ENCODE results near the gene ATP13A2. TPM values are rescaled to one million over a fixed set of nuclear protein-coding genes. Genes with fewer than 3 reads are reported as not detected.
"Not testable (repeated sequence)": the region's sequence is repeated elsewhere in the genome, so short reads cannot be mapped to it uniquely, and the experiment has no call there.

The ATP13A2 gene
- total RNA-seq, 1 donor from 2014 or later: 18.8 TPM

- no peak overlapping the region for H3K27ac Mint-ChIP-seq
- H3K4me3 ChIP-seq: no peak overlapping the region
- no peaks in the 10 kb centered on the region for H3K27me3 ChIP-seq
- no peaks in the 10 kb centered on the region for H4K20me1 ChIP-seq (ENCODE audit: low read depth)
- H3K9ac ChIP-seq: no peak overlapping the region
- no peaks in the 10 kb centered on the region for H3K79me2 ChIP-seq (ENCODE audit: low read depth)
- no peaks in the 10 kb centered on the region for H3K36me3 ChIP-seq
- DNase-seq (ENCODE audit: low spot score): no peak
- H3F3A ChIP-seq (ENCODE audit: low read depth): peaks cover 29% of the 10 kb centered on the region
- H3K27me3 Mint-ChIP-seq (ENCODE audit: insufficient read depth, low read depth): peaks cover 4% of the 10 kb centered on the region
- no peaks in the 10 kb centered on the region for H3K4me1 ChIP-seq
- no peak overlapping the region for H3K27ac ChIP-seq
- peaks cover 28% of the 10 kb centered on the region for H3K4me1 Mint-ChIP-seq
- H3K36me3 Mint-ChIP-seq: peaks cover 5% of the 10 kb centered on the region
- no peaks in the 10 kb centered on the region for H3K9me3 Mint-ChIP-seq
- no peak overlapping the region for H2AFZ ChIP-seq (replicated peaks)
- no peak overlapping the region for H3K4me3 Mint-ChIP-seq
- H3K9me3 ChIP-seq (ENCODE audit: low read depth): no peaks in the 10 kb centered on the region
- TF ChIP-seq EZH2phosphoT487 (IDR thresholded peaks at IDR 0.05): no peak
- TF ChIP-seq EZH2 (IDR thresholded peaks at IDR 0.05): no peak
- no peak for TF ChIP-seq CTCF (IDR thresholded peaks at IDR 0.05)
- H3K4me2 ChIP-seq: no peak overlapping the region
These were observed 55.0 kb downstream of the ATP13A2 start for GRCh38 chr1:16956775-16957174.

DNA sequence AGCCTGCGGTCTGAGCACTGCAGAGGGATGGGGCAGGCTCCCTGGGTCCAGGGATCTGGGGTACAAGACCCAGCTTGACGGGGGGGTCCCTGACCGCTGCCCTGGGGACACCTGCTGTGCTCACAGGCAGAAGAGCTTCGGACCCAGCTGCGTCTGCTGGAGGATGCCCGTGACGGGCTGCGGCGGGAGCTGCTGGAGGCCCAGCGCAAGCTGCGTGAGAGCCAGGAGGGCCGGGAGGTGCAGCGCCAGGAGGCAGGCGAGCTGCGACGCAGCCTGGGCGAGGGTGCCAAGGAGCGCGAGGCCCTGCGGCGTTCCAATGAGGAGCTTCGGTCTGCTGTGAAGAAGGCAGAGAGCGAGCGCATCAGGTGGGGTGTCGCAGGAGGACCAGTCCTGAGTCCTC, 56.5 kb downstream of the ATP13A2 start:
- H3K79me2 ChIP-seq (ENCODE audit: low read depth): no peaks in the 10 kb centered on the region
- no peak for TF ChIP-seq CTCF (IDR thresholded peaks at IDR 0.05)
- TF ChIP-seq EZH2phosphoT487 (IDR thresholded peaks at IDR 0.05): no peak
- no peak for TF ChIP-seq EZH2 (IDR thresholded peaks at IDR 0.05)
- H3K36me3 ChIP-seq: no peaks in the 10 kb centered on the region
- H2AFZ ChIP-seq (replicated peaks): no peak overlapping the region
- Mint-ChIP-seq H3K9me3 (no peaks in the 10 kb centered on the region), H3K4me1 (peaks cover 18% of the 10 kb centered on the region), H3K36me3 (peaks cover 3% of the 10 kb centered on the region), H3K4me3 (no peak overlapping the region), H3K27ac (no peak overlapping the region), H3K27me3 (ENCODE audit: insufficient read depth, low read depth) (peaks cover 2% of the 10 kb centered on the region)
- H3K27ac ChIP-seq: no peak overlapping the region
- no peaks in the 10 kb centered on the region for H3K4me1 ChIP-seq
- H3K27me3 ChIP-seq: no peaks in the 10 kb centered on the region
- H3K4me3 ChIP-seq: no peak overlapping the region
- no peaks in the 10 kb centered on the region for H3K9me3 ChIP-seq (ENCODE audit: low read depth)
- no peak for DNase-seq (ENCODE audit: low spot score)
- H3F3A ChIP-seq (ENCODE audit: low read depth): peaks cover 22% of the 10 kb centered on the region
- no peaks in the 10 kb centered on the region for H4K20me1 ChIP-seq (ENCODE audit: low read depth)
- H3K9ac ChIP-seq: no peak overlapping the region
- H3K4me2 ChIP-seq: no peak overlapping the region

DNA sequence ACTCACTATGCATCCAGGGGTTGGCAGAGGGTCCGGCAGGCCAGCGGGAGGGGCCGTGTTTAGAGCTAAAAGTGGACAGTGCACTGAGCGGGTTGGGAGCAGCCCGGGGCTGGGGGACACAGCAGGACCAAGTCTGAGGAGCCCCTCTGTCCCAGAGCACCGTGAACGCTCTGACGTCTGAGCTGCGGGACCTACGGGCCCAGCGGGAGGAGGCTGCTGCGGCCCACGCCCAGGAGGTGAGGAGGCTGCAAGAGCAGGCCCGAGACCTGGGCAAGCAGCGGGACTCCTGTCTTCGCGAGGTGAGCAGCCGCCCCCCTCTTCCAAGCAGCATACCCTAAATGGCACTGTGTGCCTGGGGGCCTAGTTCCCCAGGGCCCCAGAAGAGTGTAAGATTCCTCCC, 57.1 kb downstream of the ATP13A2 start:
- H3K27me3 Mint-ChIP-seq (ENCODE audit: insufficient read depth, low read depth): peaks cover 2% of the 10 kb centered on the region

DNA sequence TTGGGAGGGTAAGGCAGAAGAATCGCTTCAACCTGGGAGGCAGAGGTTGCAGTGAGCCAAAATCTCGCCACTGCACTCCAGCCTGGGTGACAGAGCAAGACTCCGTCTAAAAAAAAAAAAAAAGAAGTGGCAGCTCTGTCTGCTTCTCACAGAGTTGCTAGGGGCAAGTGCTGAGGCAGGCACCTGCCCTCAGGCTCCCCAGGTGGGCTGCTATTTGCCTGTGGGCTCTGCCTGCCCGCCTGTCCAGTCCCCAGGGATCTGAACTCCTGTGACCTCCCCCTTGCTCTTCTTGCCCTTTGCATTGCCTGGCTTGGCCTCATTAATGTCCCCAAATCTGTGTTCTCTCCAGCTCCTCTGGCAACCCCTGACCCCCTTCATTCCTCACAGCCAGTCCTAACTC, 59.4 kb downstream of the ATP13A2 start:
- not testable (repeated sequence) for H3K27ac ChIP-seq; H3K4me3 Mint-ChIP-seq; H3K36me3 Mint-ChIP-seq; H3K79me2 ChIP-seq (ENCODE audit: low read depth); H2AFZ ChIP-seq (replicated peaks); H3K9ac ChIP-seq; H3K4me3 ChIP-seq; H3K4me1 ChIP-seq; H3K4me2 ChIP-seq; H3K9me3 Mint-ChIP-seq; H3K27me3 Mint-ChIP-seq (ENCODE audit: insufficient read depth, low read depth); H3K9me3 ChIP-seq (ENCODE audit: low read depth); H4K20me1 ChIP-seq (ENCODE audit: low read depth); H3K36me3 ChIP-seq; H3K27me3 ChIP-seq; H3K27ac Mint-ChIP-seq
- peak; percentile 25 for DNase-seq (ENCODE audit: low spot score)
- peaks cover 16% of the 10 kb centered on the region for H3K4me1 Mint-ChIP-seq
- H3F3A ChIP-seq (ENCODE audit: low read depth): peaks cover 12% of the 10 kb centered on the region

More for the DNA sequence above, 57.1 kb downstream of the ATP13A2 start:
- peaks cover 16% of the 10 kb centered on the region for H3K4me1 Mint-ChIP-seq
- no peaks in the 10 kb centered on the region for H3K9me3 Mint-ChIP-seq
- Histone ChIP-seq H3K79me2 (ENCODE audit: low read depth) (no peaks in the 10 kb centered on the region), H3K27ac (no peak overlapping the region), H3K27me3 (no peaks in the 10 kb centered on the region), H3K4me1 (no peaks in the 10 kb centered on the region), H3F3A (ENCODE audit: low read depth) (peaks cover 16% of the 10 kb centered on the region), H3K36me3 (no peaks in the 10 kb centered on the region), H2AFZ (replicated peaks) (no peak overlapping the region), H4K20me1 (ENCODE audit: low read depth) (no peaks in the 10 kb centered on the region), H3K9me3 (ENCODE audit: low read depth) (no peaks in the 10 kb centered on the region), H3K4me3 (no peak overlapping the region), H3K9ac (no peak overlapping the region), H3K4me2 (no peak overlapping the region)
- TF ChIP-seq EZH2 (IDR thresholded peaks at IDR 0.05): no peak
- TF ChIP-seq EZH2phosphoT487 (IDR thresholded peaks at IDR 0.05): no peak
- no peak for TF ChIP-seq CTCF (IDR thresholded peaks at IDR 0.05)
- H3K36me3 Mint-ChIP-seq: peaks cover 3% of the 10 kb centered on the region
- no peak for DNase-seq (ENCODE audit: low spot score)
- no peak overlapping the region for H3K4me3 Mint-ChIP-seq
- no peak overlapping the region for H3K27ac Mint-ChIP-seq

- H3K4me3 ChIP-seq; DNase-seq (ENCODE audit: low spot score); H3K27ac Mint-ChIP-seq; H3K4me2 ChIP-seq; H3K4me3 Mint-ChIP-seq; H3K9ac ChIP-seq; H3K79me2 ChIP-seq (ENCODE audit: low read depth); H3K4me1 Mint-ChIP-seq; H3F3A ChIP-seq (ENCODE audit: low read depth); H3K36me3 Mint-ChIP-seq; H3K9me3 Mint-ChIP-seq; H3K4me1 ChIP-seq; H2AFZ ChIP-seq (replicated peaks); H3K36me3 ChIP-seq; H3K9me3 ChIP-seq (ENCODE audit: low read depth); H4K20me1 ChIP-seq (ENCODE audit: low read depth); H3K27me3 ChIP-seq; H3K27ac ChIP-seq; H3K27me3 Mint-ChIP-seq (ENCODE audit: insufficient read depth, low read depth): not testable (repeated sequence)
These were observed 62.7 kb downstream of the ATP13A2 start for GRCh38 chr1:16949026-16949425.

GRCh38 chr1:16948282-16948891, 63.3 kb downstream of the ATP13A2 start:
- H3K9me3 Mint-ChIP-seq; H3K9ac ChIP-seq; H4K20me1 ChIP-seq (ENCODE audit: low read depth); H3K4me1 ChIP-seq; H3K36me3 Mint-ChIP-seq; H3K9me3 ChIP-seq (ENCODE audit: low read depth); H3F3A ChIP-seq (ENCODE audit: low read depth); H3K79me2 ChIP-seq (ENCODE audit: low read depth); H2AFZ ChIP-seq (replicated peaks); H3K4me3 Mint-ChIP-seq; H3K27me3 Mint-ChIP-seq (ENCODE audit: insufficient read depth, low read depth); H3K4me3 ChIP-seq; H3K36me3 ChIP-seq; H3K27ac ChIP-seq; H3K4me2 ChIP-seq; DNase-seq (ENCODE audit: low spot score); H3K27me3 ChIP-seq; H3K4me1 Mint-ChIP-seq; H3K27ac Mint-ChIP-seq: not testable (repeated sequence)

All from neural progenitor cell (in vitro differentiated cells).